ENCODE measurements around the gene TECPR1.

The TECPR1 gene

GRCh38 chr7:98265841-98266271, 13.8 kb upstream of the TECPR1 start:
- Histone ChIP-seq H3K9me3 (ENCODE audit: control insufficient read depth in 2 of 2, low read length in 2 of 2) (no peaks in the 10 kb centered on the region), H3K27ac (ENCODE audit: low read length) (no peak overlapping the region), H3K9ac (ENCODE audit: low read length in 2 of 2) (no peak overlapping the region), H3K4me1 (ENCODE audit: control insufficient read depth, insufficient read depth, low read length) (no peaks in the 10 kb centered on the region), H3K27me3 (ENCODE audit: control insufficient read depth in 1 of 2, insufficient read depth in 2 of 2, low read length in 2 of 2) (no peaks in the 10 kb centered on the region), H3K36me3 (ENCODE audit: control insufficient read depth in 2 of 2, insufficient read depth in 2 of 2, low read length in 2 of 2) (peaks cover 3 to 4% of the 10 kb centered on the region in 2 donors), H3K4me3 (ENCODE audit: low read length in 2 of 2) (no peak overlapping the region)

- H3K27ac ChIP-seq (ENCODE audit: low read length) = no peak overlapping the region
- H3K4me1 ChIP-seq (ENCODE audit: control insufficient read depth, insufficient read depth, low read length) = peaks cover 6% of the 10 kb centered on the region
- no peak overlapping the region for H3K9ac ChIP-seq (ENCODE audit: low read length in 2 of 2)
- H3K27me3 ChIP-seq (ENCODE audit: control insufficient read depth in 1 of 2, insufficient read depth in 2 of 2, low read length in 2 of 2) = no peaks in the 10 kb centered on the region
- H3K4me3 ChIP-seq (ENCODE audit: low read length in 2 of 2) = no peak overlapping the region
- peaks cover 6 to 7% of the 10 kb centered on the region in 2 donors for H3K36me3 ChIP-seq (ENCODE audit: control insufficient read depth in 2 of 2, insufficient read depth in 2 of 2, low read length in 2 of 2)
- no peaks in the 10 kb centered on the region for H3K9me3 ChIP-seq (ENCODE audit: control insufficient read depth in 2 of 2, low read length in 2 of 2)
These were observed 5.7 kb upstream of the TECPR1 start for GRCh38 chr7:98257701-98258100.

- peaks cover 12% of the 10 kb centered on the region for H3K4me1 ChIP-seq (ENCODE audit: control insufficient read depth, insufficient read depth, low read length)
- no peak overlapping the region for H3K27ac ChIP-seq (ENCODE audit: low read length)
- H3K4me3 ChIP-seq (ENCODE audit: low read length in 2 of 2) = no peak overlapping the region
- H3K36me3 ChIP-seq (ENCODE audit: control insufficient read depth in 2 of 2, insufficient read depth in 2 of 2, low read length in 2 of 2) = peaks cover 4 to 6% of the 10 kb centered on the region in 2 donors
- no peaks in the 10 kb centered on the region for H3K9me3 ChIP-seq (ENCODE audit: control insufficient read depth in 2 of 2, low read length in 2 of 2)
- no peak overlapping the region for H3K9ac ChIP-seq (ENCODE audit: low read length in 2 of 2)
- H3K27me3 ChIP-seq (ENCODE audit: control insufficient read depth in 1 of 2, insufficient read depth in 2 of 2, low read length in 2 of 2) = no peaks in the 10 kb centered on the region
These were observed 4.4 kb upstream of the TECPR1 start for GRCh38 chr7:98256431-98256830.

- Histone ChIP-seq H3K36me3 (ENCODE audit: control insufficient read depth in 2 of 2, insufficient read depth in 2 of 2, low read length in 2 of 2) (peaks cover 2 to 3% of the 10 kb centered on the region in 2 donors), H3K4me3 (ENCODE audit: low read length in 2 of 2) (no peak overlapping the region), H3K9me3 (ENCODE audit: control insufficient read depth in 2 of 2, low read length in 2 of 2) (no peaks in the 10 kb centered on the region), H3K27ac (ENCODE audit: low read length) (no peak overlapping the region), H3K4me1 (ENCODE audit: control insufficient read depth, insufficient read depth, low read length) (peaks cover 20% of the 10 kb centered on the region), H3K27me3 (ENCODE audit: control insufficient read depth in 1 of 2, insufficient read depth in 2 of 2, low read length in 2 of 2) (no peaks in the 10 kb centered on the region), H3K9ac (ENCODE audit: low read length in 2 of 2) (no peak overlapping the region)
These were observed 3.0 kb upstream of the TECPR1 start for GRCh38 chr7:98254951-98255610.

GRCh38 chr7:98254516-98254915, 2.5 kb upstream of the TECPR1 start:
- Histone ChIP-seq H3K4me3 (ENCODE audit: low read length in 2 of 2) (no peak overlapping the region), H3K27me3 (ENCODE audit: control insufficient read depth in 1 of 2, insufficient read depth in 2 of 2, low read length in 2 of 2) (no peaks in the 10 kb centered on the region), H3K36me3 (ENCODE audit: control insufficient read depth in 2 of 2, insufficient read depth in 2 of 2, low read length in 2 of 2) (peaks cover 2 to 3% of the 10 kb centered on the region in 2 donors), H3K9ac (ENCODE audit: low read length in 2 of 2) (no peak overlapping the region), H3K4me1 (ENCODE audit: control insufficient read depth, insufficient read depth, low read length) (peaks cover 20% of the 10 kb centered on the region), H3K27ac (ENCODE audit: low read length) (no peak overlapping the region), H3K9me3 (ENCODE audit: control insufficient read depth in 2 of 2, low read length in 2 of 2) (no peaks in the 10 kb centered on the region)

GRCh38 chr7:98252425-98253054, 508 bp upstream of the TECPR1 start:
- H3K4me1 ChIP-seq (ENCODE audit: control insufficient read depth, insufficient read depth, low read length) = peaks cover 23% of the 10 kb centered on the region
- H3K9ac ChIP-seq (ENCODE audit: low read length in 2 of 2) = peak overlapping the region; percentile 70 to 75
- peak overlapping the region; percentile 89 to 97 for H3K4me3 ChIP-seq (ENCODE audit: low read length in 2 of 2)
- H3K27ac ChIP-seq (ENCODE audit: low read length) = peak overlapping the region; percentile 67
- no peaks in the 10 kb centered on the region for H3K27me3 ChIP-seq (ENCODE audit: control insufficient read depth in 1 of 2, insufficient read depth in 2 of 2, low read length in 2 of 2)
- H3K36me3 ChIP-seq (ENCODE audit: control insufficient read depth in 2 of 2, insufficient read depth in 2 of 2, low read length in 2 of 2) = peaks cover under 1 to 2% of the 10 kb centered on the region in 2 donors
- H3K9me3 ChIP-seq (ENCODE audit: control insufficient read depth in 2 of 2, low read length in 2 of 2) = no peaks in the 10 kb centered on the region

GRCh38 chr7:98251231-98251600, 816 bp downstream of the TECPR1 start:
- no peaks in the 10 kb centered on the region for H3K9me3 ChIP-seq (ENCODE audit: control insufficient read depth in 2 of 2, low read length in 2 of 2)
- H3K27me3 ChIP-seq (ENCODE audit: control insufficient read depth in 1 of 2, insufficient read depth in 2 of 2, low read length in 2 of 2) = no peaks in the 10 kb centered on the region
- peak overlapping the region; percentile 89 to 97 for H3K4me3 ChIP-seq (ENCODE audit: low read length in 2 of 2)
- H3K4me1 ChIP-seq (ENCODE audit: control insufficient read depth, insufficient read depth, low read length) = peaks cover 23% of the 10 kb centered on the region
- H3K9ac ChIP-seq (ENCODE audit: low read length in 2 of 2) = peak overlapping the region; percentile 77 to 83
- peaks cover 0 to under 1% of the 10 kb centered on the region in 2 donors for H3K36me3 ChIP-seq (ENCODE audit: control insufficient read depth in 2 of 2, insufficient read depth in 2 of 2, low read length in 2 of 2)
- peak overlapping the region; percentile 67 for H3K27ac ChIP-seq (ENCODE audit: low read length)

GRCh38 chr7:98250789-98251188, 1.2 kb downstream of the TECPR1 start:
- no peaks in the 10 kb centered on the region for H3K27me3 ChIP-seq (ENCODE audit: control insufficient read depth in 1 of 2, insufficient read depth in 2 of 2, low read length in 2 of 2)
- no peak overlapping the region for H3K9ac ChIP-seq (ENCODE audit: low read length in 2 of 2)
- H3K27ac ChIP-seq (ENCODE audit: low read length) = no peak overlapping the region
- H3K4me1 ChIP-seq (ENCODE audit: control insufficient read depth, insufficient read depth, low read length) = peaks cover 23% of the 10 kb centered on the region
- peaks cover 0 to 1% of the 10 kb centered on the region in 2 donors for H3K36me3 ChIP-seq (ENCODE audit: control insufficient read depth in 2 of 2, insufficient read depth in 2 of 2, low read length in 2 of 2)
- no peaks in the 10 kb centered on the region for H3K9me3 ChIP-seq (ENCODE audit: control insufficient read depth in 2 of 2, low read length in 2 of 2)
- peak overlapping the region; percentile 89 to 97 for H3K4me3 ChIP-seq (ENCODE audit: low read length in 2 of 2)

GRCh38 chr7:98249106-98249505, 2.9 kb downstream of the TECPR1 start:
- no peaks in the 10 kb centered on the region for H3K27me3 ChIP-seq (ENCODE audit: control insufficient read depth in 1 of 2, insufficient read depth in 2 of 2, low read length in 2 of 2)
- no peaks in the 10 kb centered on the region for H3K9me3 ChIP-seq (ENCODE audit: control insufficient read depth in 2 of 2, low read length in 2 of 2)
- peaks cover 23% of the 10 kb centered on the region for H3K4me1 ChIP-seq (ENCODE audit: control insufficient read depth, insufficient read depth, low read length)
- H3K9ac ChIP-seq (ENCODE audit: low read length in 2 of 2) = no peak overlapping the region
- H3K27ac ChIP-seq (ENCODE audit: low read length) = no peak overlapping the region
- H3K4me3 ChIP-seq (ENCODE audit: low read length in 2 of 2) = no peak overlapping the region
- peaks cover 2 to 5% of the 10 kb centered on the region in 2 donors for H3K36me3 ChIP-seq (ENCODE audit: control insufficient read depth in 2 of 2, insufficient read depth in 2 of 2, low read length in 2 of 2)

- Histone ChIP-seq H3K27ac (ENCODE audit: low read length) (no peak overlapping the region), H3K4me1 (ENCODE audit: control insufficient read depth, insufficient read depth, low read length) (peaks cover 22% of the 10 kb centered on the region), H3K9ac (ENCODE audit: low read length in 2 of 2) (no peak overlapping the region), H3K9me3 (ENCODE audit: control insufficient read depth in 2 of 2, low read length in 2 of 2) (no peaks in the 10 kb centered on the region), H3K27me3 (ENCODE audit: control insufficient read depth in 1 of 2, insufficient read depth in 2 of 2, low read length in 2 of 2) (no peaks in the 10 kb centered on the region), H3K36me3 (ENCODE audit: control insufficient read depth in 2 of 2, insufficient read depth in 2 of 2, low read length in 2 of 2) (peaks cover 2 to 5% of the 10 kb centered on the region in 2 donors), H3K4me3 (ENCODE audit: low read length in 2 of 2) (no peak overlapping the region)
These were observed 3.9 kb downstream of the TECPR1 start for GRCh38 chr7:98248156-98248555.

GRCh38 chr7:98244871-98245270, 7.2 kb downstream of the TECPR1 start:
- Histone ChIP-seq H3K9ac (ENCODE audit: low read length in 2 of 2) (no peak overlapping the region), H3K27me3 (ENCODE audit: control insufficient read depth in 1 of 2, insufficient read depth in 2 of 2, low read length in 2 of 2) (no peaks in the 10 kb centered on the region), H3K4me1 (ENCODE audit: control insufficient read depth, insufficient read depth, low read length) (peaks cover 3% of the 10 kb centered on the region), H3K9me3 (ENCODE audit: control insufficient read depth in 2 of 2, low read length in 2 of 2) (no peaks in the 10 kb centered on the region), H3K36me3 (ENCODE audit: control insufficient read depth in 2 of 2, insufficient read depth in 2 of 2, low read length in 2 of 2) (peaks cover 5% of the 10 kb centered on the region in 2 donors), H3K27ac (ENCODE audit: low read length) (no peak overlapping the region), H3K4me3 (ENCODE audit: low read length in 2 of 2) (no peak overlapping the region)
